Chondrocyte (in vitro differentiated cells): ENCODE measurements around the gene TMCC2. TPM values are rescaled to one million over a fixed set of nuclear protein-coding genes. Genes with fewer than 3 reads are reported as not detected.

Source experiments
- DNase-seq: peaks from one replicate; pipeline ENCODE4 v3.0.0; 2021; ENCODE audit warnings: mixed read lengths, low spot score
- H3K27ac Mint-ChIP-seq: one replicate; pipeline ENCODE4 v1.8.0; 2021; ENCODE audit warnings: mild to moderate bottlenecking, moderate library complexity, mixed read lengths; ENCODE audit not compliant: unreplicated experiment
- H3K27me3 Mint-ChIP-seq: 2 replicates; pipeline ENCODE4 v1.8.0; 2021; ENCODE audit warnings: low read depth, mixed read lengths
- H3K36me3 Mint-ChIP-seq: 2 replicates; pipeline ENCODE4 v1.8.0; 2021; ENCODE audit warnings: low read depth, mixed read lengths
- H3K4me1 Mint-ChIP-seq: 2 replicates; pipeline ENCODE4 v1.8.0; 2021; ENCODE audit warnings: low read depth, mild to moderate bottlenecking, mixed read lengths
- H3K4me3 Mint-ChIP-seq: one replicate; pipeline ENCODE4 v1.8.0; 2021; ENCODE audit warnings: mild to moderate bottlenecking, moderate library complexity, mixed read lengths; ENCODE audit not compliant: unreplicated experiment
- H3K9me3 Mint-ChIP-seq: 2 replicates; pipeline ENCODE4 v1.8.0; 2021; ENCODE audit warnings: low read depth, mixed read lengths
- CTCF ChIP-seq: fragments of 200-600 bp; sonication (generic); IDR thresholded peaks from 2 replicates; pipeline ENCODE4 v1.5.0; 2021; ENCODE audit warnings: antibody characterized with exemption, mild to moderate bottlenecking, moderate library complexity
- total RNA-seq: library from RNA; stranded (reverse); gene quantifications from 3 replicates; pipeline ENCODE4 v1.2.1, GENCODE V29; 2021

TMCC2 gene
- total RNA-seq, 1 donor from 2014 or later, result 4.8 TPM

- no peak for TF ChIP-seq CTCF
- Mint-ChIP-seq H3K36me3 (no peaks in the 10 kb centered on the region), H3K27ac (no peak overlapping the region), H3K4me1 (peaks cover 37% of the 10 kb centered on the region), H3K9me3 (no peaks in the 10 kb centered on the region), H3K27me3 (no peaks in the 10 kb centered on the region), H3K4me3 (no peak overlapping the region)
- no peak for DNase-seq
Measured at GRCh38 chr1:205224736-205225135, 3.0 kb upstream of the TMCC2 start.

GRCh38 chr1:205225901-205226765 is 1.6 kb upstream of the TMCC2 start:
- TF ChIP-seq CTCF, result no peak
- Mint-ChIP-seq H3K4me3 (no peak overlapping the region), H3K27me3 (no peaks in the 10 kb centered on the region), H3K27ac (peak overlapping the region; percentile 68), H3K9me3 (no peaks in the 10 kb centered on the region), H3K4me1 (peaks cover 45% of the 10 kb centered on the region), H3K36me3 (no peaks in the 10 kb centered on the region)
- no peak for DNase-seq

- H3K36me3 Mint-ChIP-seq, result no peaks in the 10 kb centered on the region
- no peak for DNase-seq
- no peaks in the 10 kb centered on the region for H3K27me3 Mint-ChIP-seq
- TF ChIP-seq CTCF, result no peak
- peak overlapping the region; percentile 68 for H3K27ac Mint-ChIP-seq
- peak overlapping the region; percentile 79 for H3K4me3 Mint-ChIP-seq
- no peaks in the 10 kb centered on the region for H3K9me3 Mint-ChIP-seq
- peaks cover 45% of the 10 kb centered on the region for H3K4me1 Mint-ChIP-seq
Measured at GRCh38 chr1:205226868-205227583, 720 bp upstream of the TMCC2 start.

- Mint-ChIP-seq H3K27ac (no peak overlapping the region), H3K4me3 (peak overlapping the region; percentile 76), H3K27me3 (no peaks in the 10 kb centered on the region), H3K9me3 (no peaks in the 10 kb centered on the region), H3K36me3 (no peaks in the 10 kb centered on the region), H3K4me1 (peaks cover 45% of the 10 kb centered on the region)
- no peak for TF ChIP-seq CTCF
- no peak for DNase-seq
Measured at GRCh38 chr1:205228093-205228521, 361 bp downstream of the TMCC2 start.

- no peak overlapping the region for H3K27ac Mint-ChIP-seq
- no peaks in the 10 kb centered on the region for H3K27me3 Mint-ChIP-seq
- peaks cover 42% of the 10 kb centered on the region for H3K4me1 Mint-ChIP-seq
- H3K4me3 Mint-ChIP-seq, result peak overlapping the region; percentile 76
- H3K36me3 Mint-ChIP-seq, result no peaks in the 10 kb centered on the region
- DNase-seq, result no peak
- H3K9me3 Mint-ChIP-seq, result no peaks in the 10 kb centered on the region
- TF ChIP-seq CTCF, result peak; percentile 46
Measured at GRCh38 chr1:205229399-205229871, 1.7 kb downstream of the TMCC2 start.
